Measurements from ENCODE around the gene ARHGAP23. TPM values are rescaled to one million over a fixed set of nuclear protein-coding genes. Genes with fewer than 3 reads are reported as not detected.
"Not testable (repeated sequence)": the region's sequence is repeated elsewhere in the genome, so short reads cannot be mapped to it uniquely, and the experiment has no call there.

Gene ARHGAP23
- total RNA-seq, 8 experiments from 2014 or later = 5.2 to 21.1 (median 14.0) TPM

- no peak for ATAC-seq (replicated peaks in 6 of 8)
- in situ Hi-C loops (cut with MboI; ENCODE audit: low pct_unique_long_range_greater_than_20kb in 2 of 9, low sequenced_read_pairs in 9 of 9, unreplicated experiment in 9 of 9) = no loop called here
- Histone ChIP-seq H3K4me3 (no peak overlapping the region), H3K4me1 (replicated peaks in 1 of 2) (peaks cover 51 to 52% of the 10 kb centered on the region in 2 donors), H3K27ac (no peak overlapping the region)
- WGBS, 10 experiments = 78 to 80% methylated on average over 4 to 7 of the region's 19 CpGs; no CpG with 5 or more reads in 8 of the 10 experiments
Measured at GRCh38 chr17:38460716-38461630, 32.7 kb downstream of the ARHGAP23 start.

GRCh38 chr17:38461683-38462082, 33.4 kb downstream of the ARHGAP23 start:
- ATAC-seq (replicated peaks in 6 of 8) = no peak
- H3K27ac ChIP-seq = no peak overlapping the region
- in situ Hi-C loops (cut with MboI; ENCODE audit: low pct_unique_long_range_greater_than_20kb in 2 of 9, low sequenced_read_pairs in 9 of 9, unreplicated experiment in 9 of 9) = no loop called here
- no peak overlapping the region for H3K4me3 ChIP-seq
- peaks cover 44 to 45% of the 10 kb centered on the region in 2 donors for H3K4me1 ChIP-seq (replicated peaks in 1 of 2)
- WGBS, 10 experiments = 60 to 100% (median 96%) methylated on average over 1 to 4 of the region's 7 CpGs; no CpG with 5 or more reads in 4 of the 10 experiments

GRCh38 chr17:38463451-38463858, 35.2 kb downstream of the ARHGAP23 start:
- Histone ChIP-seq H3K4me3 (no peak overlapping the region), H3K27ac (no peak overlapping the region), H3K4me1 (replicated peaks in 1 of 2) (peaks cover 41 to 46% of the 10 kb centered on the region in 2 donors)
- ATAC-seq (replicated peaks in 6 of 8) = peak in 2 of 8 experiments; percentile 18 to 32
- in situ Hi-C loops (cut with MboI; ENCODE audit: low pct_unique_long_range_greater_than_20kb in 2 of 9, low sequenced_read_pairs in 9 of 9, unreplicated experiment in 9 of 9) = no loop called here
- WGBS, 10 experiments = 0 to 100% (median 80%) methylated on average over 1 to 3 of the region's 8 CpGs; no CpG with 5 or more reads in 5 of the 10 experiments

GRCh38 chr17:38464251-38464722, 36.0 kb downstream of the ARHGAP23 start:
- Histone ChIP-seq H3K4me3 (peak overlapping the region; percentile 5 to 41 (median 32)), H3K4me1 (replicated peaks in 1 of 2) (peaks cover 32 to 37% of the 10 kb centered on the region in 2 donors), H3K27ac (peak overlapping the region; percentile 57 to 76)
- in situ Hi-C loops (cut with MboI; ENCODE audit: low pct_unique_long_range_greater_than_20kb in 2 of 9, low sequenced_read_pairs in 9 of 9, unreplicated experiment in 9 of 9) = no loop called here
- peak in 5 of 8 experiments; percentile 0 to 3 (median 1) for ATAC-seq (replicated peaks in 6 of 8)
- WGBS, 10 experiments = 0% methylated on average over 1 of the region's 9 CpGs; no CpG with 5 or more reads in 9 of the 10 experiments

- H3K4me1 ChIP-seq (replicated peaks in 1 of 2) = peaks cover 28 to 32% of the 10 kb centered on the region in 2 donors
- peak; percentile 84 to 96 (median 88) for ATAC-seq (replicated peaks in 6 of 8)
- peak overlapping the region; percentile 16 to 41 (median 32) for H3K4me3 ChIP-seq
- WGBS, 10 experiments = 0 to 5% methylated on average over 3 to 6 of the region's 28 CpGs; no CpG with 5 or more reads in 8 of the 10 experiments
- peak overlapping the region; percentile 57 to 76 for H3K27ac ChIP-seq
- in situ Hi-C loops (cut with MboI; ENCODE audit: low pct_unique_long_range_greater_than_20kb in 2 of 9, low sequenced_read_pairs in 9 of 9, unreplicated experiment in 9 of 9) = no loop called here
Measured at GRCh38 chr17:38464723-38465390, 36.6 kb downstream of the ARHGAP23 start.

GRCh38 chr17:38465391-38466345, 37.4 kb downstream of the ARHGAP23 start:
- ATAC-seq (replicated peaks in 6 of 8) = peak in 2 of 8 experiments; percentile 30 to 37
- 0 to 100% (median 0%) methylated on average over 1 to 2 of the region's 23 CpGs; no CpG with 5 or more reads in 5 of the 10 experiments for WGBS, 10 experiments
- in situ Hi-C loops (cut with MboI; ENCODE audit: low pct_unique_long_range_greater_than_20kb in 2 of 9, low sequenced_read_pairs in 9 of 9, unreplicated experiment in 9 of 9) = no loop called here
- Histone ChIP-seq H3K4me1 (replicated peaks in 1 of 2) (peaks cover 21 to 24% of the 10 kb centered on the region in 2 donors), H3K4me3 (peak overlapping the region; percentile 16 to 41 (median 32)), H3K27ac (peak overlapping the region; percentile 24 to 68)

GRCh38 chr17:38466346-38467315, 38.4 kb downstream of the ARHGAP23 start:
- ATAC-seq (replicated peaks in 6 of 8) = no peak
- WGBS, 10 experiments = 80 to 100% (median 98%) methylated on average over 1 to 4 of the region's 57 CpGs; no CpG with 5 or more reads in 6 of the 10 experiments
- in situ Hi-C loops (cut with MboI; ENCODE audit: low pct_unique_long_range_greater_than_20kb in 2 of 9, low sequenced_read_pairs in 9 of 9, unreplicated experiment in 9 of 9) = no loop called here
- Histone ChIP-seq H3K4me3 (no peak overlapping the region), H3K4me1 (replicated peaks in 1 of 2) (peaks cover 20 to 24% of the 10 kb centered on the region in 2 donors), H3K27ac (no peak overlapping the region)

- Histone ChIP-seq H3K4me3 (no peak overlapping the region), H3K4me1 (replicated peaks in 1 of 2) (peaks cover 20 to 24% of the 10 kb centered on the region in 2 donors), H3K27ac (no peak overlapping the region)
- no peak for ATAC-seq (replicated peaks in 6 of 8)
- in situ Hi-C loops (cut with MboI; ENCODE audit: low pct_unique_long_range_greater_than_20kb in 2 of 9, low sequenced_read_pairs in 9 of 9, unreplicated experiment in 9 of 9) = no loop called here
- WGBS, 10 experiments = 0 to 57% (median 29%) methylated on average over 1 of the region's 1 CpG
Measured at GRCh38 chr17:38467491-38467890, 39.2 kb downstream of the ARHGAP23 start.

GRCh38 chr17:38469875-38470274, 41.6 kb downstream of the ARHGAP23 start:
- 20 to 100% (median 65%) methylated on average over 2 to 5 of the region's 20 CpGs; no CpG with 5 or more reads in 3 of the 10 experiments for WGBS, 10 experiments
- no peak for ATAC-seq (replicated peaks in 6 of 8)
- H3K4me1 ChIP-seq (replicated peaks in 1 of 2) = peaks cover 12 to 15% of the 10 kb centered on the region in 2 donors
- H3K27ac ChIP-seq = no peak overlapping the region
- no peak overlapping the region for H3K4me3 ChIP-seq
- in situ Hi-C loops (cut with MboI; ENCODE audit: low pct_unique_long_range_greater_than_20kb in 2 of 9, low sequenced_read_pairs in 9 of 9, unreplicated experiment in 9 of 9) = no loop called here

- H3K27ac ChIP-seq; ATAC-seq (replicated peaks in 6 of 8); in situ Hi-C loops (cut with MboI; ENCODE audit: low pct_unique_long_range_greater_than_20kb in 2 of 9, low sequenced_read_pairs in 9 of 9, unreplicated experiment in 9 of 9); H3K4me1 ChIP-seq (replicated peaks in 1 of 2); H3K4me3 ChIP-seq: not testable (repeated sequence)
- 71 to 92% (median 90%) methylated on average over 2 to 7 of the region's 8 CpGs; no CpG with 5 or more reads in 4 of the 10 experiments for WGBS, 10 experiments
Measured at GRCh38 chr17:38471253-38471652, 43.0 kb downstream of the ARHGAP23 start.

GRCh38 chr17:38474666-38475065, 46.4 kb downstream of the ARHGAP23 start:
- in situ Hi-C loops (cut with MboI; ENCODE audit: low pct_unique_long_range_greater_than_20kb in 2 of 9, low sequenced_read_pairs in 9 of 9, unreplicated experiment in 9 of 9); H3K4me1 ChIP-seq (replicated peaks in 1 of 2); H3K4me3 ChIP-seq; ATAC-seq (replicated peaks in 6 of 8); H3K27ac ChIP-seq: not testable (repeated sequence)
- 100% methylated on average over 1 of the region's 8 CpGs; no CpG with 5 or more reads in 9 of the 10 experiments for WGBS, 10 experiments
